HT1080 (cell line): Measurements from ENCODE around the gene RETNLB. TPM values are rescaled to one million over a fixed set of nuclear protein-coding genes. Genes with fewer than 3 reads are reported as not detected.
A peak's percentile ranks its signal among the peaks of the same experiment; 100 is the strongest.

Experiments
- DNase-seq: peaks from one replicate; pipeline ENCODE4 v3.0.0-alpha.2; 2015; ENCODE audit warnings: low read depth
- polyA plus RNA-seq, 2 experiments: library from polyadenylated mRNA; depleted of rRNA; stranded (reverse); fragments of >200 nt; gene quantifications; 2 replicates each; pipeline ENCODE4 v1.2.3, GENCODE V29; 2015
- total RNA-seq: library from RNA; depleted of rRNA; stranded (reverse); fragments of >200 nt; shearing (Covaris generic); gene quantifications from 2 replicates; pipeline ENCODE4 v1.2.3, GENCODE V29; 2014; rRNA removed

The RETNLB gene
- total RNA-seq = not detected in 2 replicates
- not detected in 2 replicates for polyA plus RNA-seq (2015; cell fraction: cytosol; rRNA removed)
- polyA plus RNA-seq (2015; cell fraction: nucleus; rRNA removed) = not detected in 2 replicates

- DNase-seq = no peak
These were observed at the start of gene RETNLB for GRCh38 chr3:108757404-108757982. Gene RETNLB (minus strand): TSS chr3:108757410. CDS start chr3:108757185, 225 bp downstream.

- peak; percentile 21 for DNase-seq
These were observed 49.1 kb upstream of the RETNLB start for GRCh38 chr3:108806316-108806715.

GRCh38 chr3:108804966-108805365, 47.8 kb upstream of the RETNLB start:
- DNase-seq = no peak

GRCh38 chr3:108804437-108804836, 47.2 kb upstream of the RETNLB start:
- DNase-seq = peak; percentile 8

- no peak for DNase-seq
These were observed 34.3 kb upstream of the RETNLB start for GRCh38 chr3:108791473-108791872.

GRCh38 chr3:108780235-108780634, 23.0 kb upstream of the RETNLB start:
- no peak for DNase-seq

GRCh38 chr3:108779496-108779895, 22.3 kb upstream of the RETNLB start:
- no peak for DNase-seq

- DNase-seq = no peak
These were observed 18.4 kb upstream of the RETNLB start for GRCh38 chr3:108775649-108776048.

GRCh38 chr3:108767253-108767652, 10.0 kb upstream of the RETNLB start:
- DNase-seq = no peak

- no peak for DNase-seq
These were observed 1.5 kb downstream of the RETNLB start for GRCh38 chr3:108755686-108756085.

- peak; percentile 60 for DNase-seq
These were observed 12.4 kb downstream of the RETNLB start for GRCh38 chr3:108744762-108745161.

GRCh38 chr3:108742929-108743328, 14.3 kb downstream of the RETNLB start:
- DNase-seq = no peak

- no peak for DNase-seq
These were observed 20.4 kb downstream of the RETNLB start for GRCh38 chr3:108736821-108737220.

GRCh38 chr3:108728934-108729333, 28.3 kb downstream of the RETNLB start:
- DNase-seq = no peak

- DNase-seq = no peak
These were observed 29.1 kb downstream of the RETNLB start for GRCh38 chr3:108728105-108728504.

- no peak for DNase-seq
These were observed 33.1 kb downstream of the RETNLB start for GRCh38 chr3:108724101-108724500.

GRCh38 chr3:108722724-108723123, 34.5 kb downstream of the RETNLB start:
- DNase-seq = no peak

- DNase-seq = peak; percentile 51
These were observed 37.9 kb downstream of the RETNLB start for GRCh38 chr3:108719178-108719806.

- no peak for DNase-seq
These were observed 38.8 kb downstream of the RETNLB start for GRCh38 chr3:108718454-108718853.

GRCh38 chr3:108713816-108714215, 43.4 kb downstream of the RETNLB start:
- no peak for DNase-seq

- DNase-seq = no peak
These were observed 44.1 kb downstream of the RETNLB start for GRCh38 chr3:108713009-108713516.
